Mesenteric fat pad (tissue), 1 donor: Measurements from ENCODE around the gene ATN1. TPM values are rescaled to one million over a fixed set of nuclear protein-coding genes. Genes with fewer than 3 reads are reported as not detected.

Source experiments
- DNase-seq: peaks from one replicate; pipeline ENCODE4 v3.0.0-alpha.2; 2020; ENCODE audit warnings: low spot score
- total RNA-seq: library from RNA; stranded (reverse); fragmentation: NEBNext Ultra II Directional; extraction: Animal tissue kit (Norgen Biotek cat#: 25700); gene quantifications from one replicate; pipeline ENCODE4 v1.2.1, GENCODE V29; 2021
- donor health status: DM: yes; HTN: yes; CAD: no.

Gene ATN1
- total RNA-seq, 1 donor from 2014 or later: 148 TPM

DNA sequence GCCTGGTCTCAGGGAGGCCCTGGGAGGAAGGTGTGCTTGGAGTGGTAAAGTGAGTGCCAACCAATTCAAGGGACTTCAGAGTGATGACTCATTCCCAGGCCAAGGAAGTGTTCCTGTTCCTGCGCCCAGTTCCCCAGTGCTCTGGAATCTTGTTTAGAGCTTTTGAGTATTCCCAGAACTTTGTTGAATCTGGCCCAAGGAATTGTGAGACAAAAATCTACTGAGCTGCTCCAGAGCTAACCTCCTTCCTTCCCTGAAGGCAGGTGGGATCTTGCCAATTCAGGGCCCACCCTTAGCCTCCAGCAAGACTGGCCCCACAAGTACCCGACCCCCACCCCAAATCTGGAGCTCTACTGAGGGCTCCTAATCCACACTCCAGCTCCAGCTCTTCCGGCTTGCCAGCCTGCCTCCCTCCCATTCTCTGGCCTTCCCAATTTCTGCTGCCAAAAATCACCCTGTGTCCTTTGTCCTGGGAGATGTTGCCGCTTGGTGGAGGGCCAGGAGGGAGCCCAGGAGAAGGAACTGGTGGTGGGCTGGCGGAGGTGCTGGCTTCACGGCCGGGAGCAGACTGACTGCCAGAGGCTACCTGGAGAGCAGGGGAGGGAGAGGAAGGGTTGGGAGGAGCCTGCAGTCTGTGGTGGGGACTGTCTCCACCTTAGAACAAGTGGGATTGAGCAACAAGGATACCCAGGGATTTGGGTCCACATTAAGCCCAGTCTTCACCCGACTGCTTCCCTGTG is 2.0 kb upstream of the ATN1 start:
- no peak for DNase-seq

DNA sequence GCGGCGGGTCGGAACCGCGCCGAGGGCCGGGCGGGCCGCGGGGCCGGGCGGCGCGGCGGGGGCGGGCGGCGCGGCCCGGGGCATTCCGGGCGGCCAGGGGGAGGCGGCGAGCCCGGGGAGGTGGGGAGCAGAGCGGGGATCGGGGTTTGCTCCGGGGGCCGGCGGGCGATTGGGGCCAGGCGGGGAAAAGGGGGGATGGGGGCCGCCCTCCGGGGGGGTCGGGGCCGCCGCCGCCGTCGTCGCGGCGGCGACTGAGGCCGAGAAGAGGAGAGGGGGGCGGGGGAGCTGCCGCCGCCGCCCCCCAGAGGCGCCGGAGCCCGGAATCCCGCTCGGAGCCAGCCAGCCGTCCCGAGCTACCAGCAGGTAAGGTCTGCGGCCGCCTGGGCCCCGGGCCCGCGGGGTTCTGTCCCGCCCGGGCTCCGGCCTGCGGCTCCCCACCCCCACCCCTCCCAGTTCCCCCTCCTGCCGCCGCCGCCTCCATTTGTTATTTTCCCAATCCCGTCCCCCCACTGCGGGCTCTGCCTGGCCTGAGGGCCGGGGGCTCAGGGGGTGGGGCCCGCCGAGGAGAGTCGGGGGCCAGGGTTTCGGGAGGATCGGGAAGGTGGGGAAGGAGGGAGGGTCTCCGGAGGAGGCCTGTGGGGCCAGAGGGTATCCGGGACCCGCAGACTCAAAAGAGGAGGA is 403 bp downstream of the ATN1 start:
- no peak for DNase-seq

DNA sequence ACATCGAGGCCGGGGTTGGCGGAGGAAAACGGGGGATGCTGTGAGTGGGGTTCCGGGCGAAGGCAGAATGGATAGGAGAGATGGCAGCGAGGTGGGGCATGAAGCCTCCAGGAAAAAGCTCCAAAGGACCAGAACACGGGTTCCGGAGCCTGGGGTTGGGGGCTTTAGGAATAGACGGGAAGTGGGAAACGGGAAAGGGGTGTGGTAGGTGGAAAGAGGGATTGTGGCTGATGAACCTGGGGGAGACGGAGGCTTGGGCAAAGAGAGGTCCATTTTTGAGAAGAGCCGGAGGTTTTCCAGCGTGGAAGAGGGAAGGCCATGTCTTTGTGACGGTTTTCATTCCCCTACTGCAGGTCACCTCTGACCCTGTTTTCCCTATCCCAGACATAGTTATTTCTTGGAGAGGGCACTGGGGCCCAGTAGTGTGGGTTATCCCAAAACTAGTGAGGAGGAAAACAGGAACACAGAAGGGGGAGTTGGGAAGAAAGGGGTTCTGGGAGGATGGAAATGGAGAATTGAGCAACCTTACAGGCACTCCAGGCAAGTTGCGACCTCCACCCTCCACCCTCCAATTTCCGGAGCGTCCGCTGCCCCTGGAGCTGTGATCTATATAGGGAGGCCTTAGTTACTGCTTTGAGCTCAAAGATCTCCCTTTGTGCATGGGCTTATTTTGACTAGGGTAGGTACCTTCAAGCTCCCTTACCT is 1.1 kb downstream of the ATN1 start:
- DNase-seq: no peak

DNA sequence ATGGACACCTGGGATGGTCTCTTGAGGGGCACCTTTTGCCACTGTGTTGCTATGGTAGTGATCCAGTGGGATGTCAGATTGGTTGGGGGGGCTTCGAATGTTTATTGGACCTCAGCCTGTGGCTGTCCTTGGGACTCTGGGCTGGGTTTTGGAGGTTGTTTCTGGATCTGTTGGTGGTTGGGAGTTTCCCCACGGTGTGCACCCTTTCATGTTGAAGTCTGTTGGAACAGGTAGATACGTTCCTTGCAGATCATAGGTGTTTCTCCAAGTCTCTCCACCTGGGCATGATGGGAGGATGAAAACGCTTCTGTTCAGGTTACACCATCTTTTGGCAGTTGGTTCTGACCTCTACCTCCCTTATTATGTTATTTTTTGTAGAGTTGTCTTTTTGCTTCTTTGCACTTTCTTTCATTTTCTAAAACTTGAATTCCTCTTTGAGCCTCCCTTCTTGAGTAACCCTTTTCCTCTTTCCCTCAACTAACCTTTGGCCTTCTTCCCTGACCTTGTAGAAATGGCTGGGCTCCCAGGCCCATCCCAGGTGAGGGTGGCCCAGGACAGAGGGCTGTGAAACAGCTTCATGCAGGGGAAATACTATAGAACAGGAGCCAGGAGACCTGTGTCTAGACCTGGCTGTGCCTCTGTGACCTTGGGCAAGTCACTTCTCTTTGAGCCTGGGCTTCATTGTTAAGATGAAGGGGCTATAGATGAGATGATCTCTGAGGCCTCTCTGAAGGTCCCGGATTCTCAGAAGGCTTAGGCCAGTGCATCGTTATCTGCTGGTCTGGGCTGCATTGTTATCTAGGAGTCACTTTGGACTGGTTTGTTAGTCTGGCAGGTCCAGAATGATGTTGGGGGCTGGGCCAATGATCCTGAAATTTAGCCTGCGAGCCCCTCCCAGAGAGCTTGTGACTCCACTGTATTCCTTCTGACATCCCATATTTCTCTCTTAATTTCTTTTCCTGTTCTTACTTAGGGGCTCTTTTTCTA is 2.0 kb downstream of the ATN1 start:
- no peak for DNase-seq

DNA sequence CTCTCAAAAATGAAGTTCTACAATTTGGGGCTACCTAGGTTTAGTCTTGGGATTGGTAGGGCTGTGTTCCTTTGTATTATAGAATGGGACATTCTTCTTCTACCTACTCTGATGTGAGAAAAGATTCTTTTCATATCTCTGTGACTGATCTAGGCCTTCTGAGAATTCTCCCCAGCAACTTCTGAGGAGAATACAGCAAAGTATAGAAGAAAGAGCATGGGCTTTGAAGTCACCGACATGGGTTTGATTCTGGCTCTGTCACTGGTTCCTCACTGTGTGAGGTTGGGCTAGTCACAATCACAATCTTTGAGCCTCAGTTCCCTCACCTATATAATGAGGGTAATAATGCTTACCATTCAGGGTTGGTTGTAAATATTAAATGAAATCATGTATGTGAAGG is 5.0 kb downstream of the ATN1 start:
- DNase-seq: no peak

DNA sequence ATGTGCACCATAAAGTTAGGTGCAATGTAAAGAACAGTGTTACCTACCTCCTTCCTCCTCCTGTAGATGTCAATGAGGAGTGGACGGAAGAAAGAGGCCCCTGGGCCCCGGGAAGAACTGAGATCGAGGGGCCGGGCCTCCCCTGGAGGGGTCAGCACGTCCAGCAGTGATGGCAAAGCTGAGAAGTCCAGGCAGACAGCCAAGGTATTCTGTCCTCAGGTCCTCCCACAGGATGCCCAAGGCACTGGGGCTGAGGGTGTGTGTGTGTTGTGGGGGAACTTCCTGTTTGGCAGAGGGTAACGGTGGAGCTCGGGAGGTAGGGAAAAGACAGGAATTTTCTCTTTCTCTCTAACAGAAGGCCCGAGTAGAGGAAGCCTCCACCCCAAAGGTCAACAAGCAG is 6.4 kb downstream of the ATN1 start:
- no peak for DNase-seq

DNA sequence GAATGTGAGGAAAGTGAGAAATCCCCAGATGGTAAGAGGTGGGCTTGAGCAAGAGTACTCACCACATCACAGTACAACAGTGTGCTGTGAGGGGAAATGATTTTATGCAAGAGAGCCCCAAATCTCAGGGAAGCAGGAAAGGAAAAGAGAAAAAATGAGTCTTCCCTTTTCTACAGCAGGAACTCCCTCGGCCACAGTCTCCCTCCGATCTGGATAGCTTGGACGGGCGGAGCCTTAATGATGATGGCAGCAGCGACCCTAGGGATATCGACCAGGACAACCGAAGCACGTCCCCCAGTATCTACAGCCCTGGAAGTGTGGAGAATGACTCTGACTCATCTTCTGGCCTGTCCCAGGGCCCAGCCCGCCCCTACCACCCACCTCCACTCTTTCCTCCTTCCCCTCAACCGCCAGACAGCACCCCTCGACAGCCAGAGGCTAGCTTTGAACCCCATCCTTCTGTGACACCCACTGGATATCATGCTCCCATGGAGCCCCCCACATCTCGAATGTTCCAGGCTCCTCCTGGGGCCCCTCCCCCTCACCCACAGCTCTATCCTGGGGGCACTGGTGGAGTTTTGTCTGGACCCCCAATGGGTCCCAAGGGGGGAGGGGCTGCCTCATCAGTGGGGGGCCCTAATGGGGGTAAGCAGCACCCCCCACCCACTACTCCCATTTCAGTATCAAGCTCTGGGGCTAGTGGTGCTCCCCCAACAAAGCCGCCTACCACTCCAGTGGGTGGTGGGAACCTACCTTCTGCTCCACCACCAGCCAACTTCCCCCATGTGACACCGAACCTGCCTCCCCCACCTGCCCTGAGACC is 7.8 kb downstream of the ATN1 start:
- no peak for DNase-seq

DNA sequence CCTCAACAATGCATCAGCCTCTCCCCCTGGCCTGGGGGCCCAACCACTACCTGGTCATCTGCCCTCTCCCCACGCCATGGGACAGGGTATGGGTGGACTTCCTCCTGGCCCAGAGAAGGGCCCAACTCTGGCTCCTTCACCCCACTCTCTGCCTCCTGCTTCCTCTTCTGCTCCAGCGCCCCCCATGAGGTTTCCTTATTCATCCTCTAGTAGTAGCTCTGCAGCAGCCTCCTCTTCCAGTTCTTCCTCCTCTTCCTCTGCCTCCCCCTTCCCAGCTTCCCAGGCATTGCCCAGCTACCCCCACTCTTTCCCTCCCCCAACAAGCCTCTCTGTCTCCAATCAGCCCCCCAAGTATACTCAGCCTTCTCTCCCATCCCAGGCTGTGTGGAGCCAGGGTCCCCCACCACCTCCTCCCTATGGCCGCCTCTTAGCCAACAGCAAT is 8.5 kb downstream of the ATN1 start:
- no peak for DNase-seq

DNA sequence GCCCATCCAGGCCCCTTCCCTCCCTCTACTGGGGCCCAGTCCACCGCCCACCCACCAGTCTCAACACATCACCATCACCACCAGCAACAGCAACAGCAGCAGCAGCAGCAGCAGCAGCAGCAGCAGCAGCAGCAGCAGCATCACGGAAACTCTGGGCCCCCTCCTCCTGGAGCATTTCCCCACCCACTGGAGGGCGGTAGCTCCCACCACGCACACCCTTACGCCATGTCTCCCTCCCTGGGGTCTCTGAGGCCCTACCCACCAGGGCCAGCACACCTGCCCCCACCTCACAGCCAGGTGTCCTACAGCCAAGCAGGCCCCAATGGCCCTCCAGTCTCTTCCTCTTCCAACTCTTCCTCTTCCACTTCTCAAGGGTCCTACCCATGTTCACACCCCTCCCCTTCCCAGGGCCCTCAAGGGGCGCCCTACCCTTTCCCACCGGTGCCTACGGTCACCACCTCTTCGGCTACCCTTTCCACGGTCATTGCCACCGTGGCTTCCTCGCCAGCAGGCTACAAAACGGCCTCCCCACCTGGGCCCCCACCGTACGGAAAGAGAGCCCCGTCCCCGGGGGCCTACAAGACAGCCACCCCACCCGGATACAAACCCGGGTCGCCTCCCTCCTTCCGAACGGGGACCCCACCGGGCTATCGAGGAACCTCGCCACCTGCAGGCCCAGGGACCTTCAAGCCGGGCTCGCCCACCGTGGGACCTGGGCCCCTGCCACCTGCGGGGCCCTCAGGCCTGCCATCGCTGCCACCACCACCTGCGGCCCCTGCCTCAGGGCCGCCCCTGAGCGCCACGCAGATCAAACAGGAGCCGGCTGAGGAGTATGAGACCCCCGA is 9.1 kb downstream of the ATN1 start:
- no peak for DNase-seq

DNA sequence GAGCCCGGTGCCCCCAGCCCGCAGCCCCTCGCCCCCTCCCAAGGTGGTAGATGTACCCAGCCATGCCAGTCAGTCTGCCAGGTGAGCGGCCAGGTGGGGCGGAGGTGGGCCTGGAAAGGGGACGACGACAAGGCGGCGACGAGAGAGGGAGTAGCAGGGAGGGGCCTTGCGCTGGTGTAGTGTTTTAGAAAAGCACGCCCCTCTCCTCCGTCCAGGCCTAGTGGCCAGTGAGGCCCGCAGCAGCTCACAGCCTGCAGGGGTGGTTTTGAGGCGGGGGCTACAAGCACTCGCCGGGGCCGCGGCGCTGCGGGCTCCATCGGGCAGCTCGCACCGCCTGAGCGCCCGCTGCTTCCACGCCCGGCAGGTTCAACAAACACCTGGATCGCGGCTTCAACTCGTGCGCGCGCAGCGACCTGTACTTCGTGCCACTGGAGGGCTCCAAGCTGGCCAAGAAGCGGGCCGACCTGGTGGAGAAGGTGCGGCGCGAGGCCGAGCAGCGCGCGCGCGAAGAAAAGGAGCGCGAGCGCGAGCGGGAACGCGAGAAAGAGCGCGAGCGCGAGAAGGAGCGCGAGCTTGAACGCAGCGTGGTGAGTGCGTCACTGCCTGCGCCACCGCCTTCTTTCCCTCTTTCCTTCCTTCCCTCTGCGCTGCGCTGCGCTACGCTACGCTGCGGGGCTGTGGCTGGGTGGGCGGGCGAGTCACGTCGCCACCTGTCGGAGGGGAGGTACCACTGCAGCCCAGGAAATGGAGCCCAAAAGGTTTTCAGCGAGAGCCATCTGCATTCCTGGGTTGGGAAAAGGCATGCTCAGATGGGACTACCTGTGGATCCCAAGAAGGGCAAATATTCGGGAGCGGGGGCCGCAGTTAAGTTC is 10.0 kb downstream of the ATN1 start:
- DNase-seq: peak; percentile 98

DNA sequence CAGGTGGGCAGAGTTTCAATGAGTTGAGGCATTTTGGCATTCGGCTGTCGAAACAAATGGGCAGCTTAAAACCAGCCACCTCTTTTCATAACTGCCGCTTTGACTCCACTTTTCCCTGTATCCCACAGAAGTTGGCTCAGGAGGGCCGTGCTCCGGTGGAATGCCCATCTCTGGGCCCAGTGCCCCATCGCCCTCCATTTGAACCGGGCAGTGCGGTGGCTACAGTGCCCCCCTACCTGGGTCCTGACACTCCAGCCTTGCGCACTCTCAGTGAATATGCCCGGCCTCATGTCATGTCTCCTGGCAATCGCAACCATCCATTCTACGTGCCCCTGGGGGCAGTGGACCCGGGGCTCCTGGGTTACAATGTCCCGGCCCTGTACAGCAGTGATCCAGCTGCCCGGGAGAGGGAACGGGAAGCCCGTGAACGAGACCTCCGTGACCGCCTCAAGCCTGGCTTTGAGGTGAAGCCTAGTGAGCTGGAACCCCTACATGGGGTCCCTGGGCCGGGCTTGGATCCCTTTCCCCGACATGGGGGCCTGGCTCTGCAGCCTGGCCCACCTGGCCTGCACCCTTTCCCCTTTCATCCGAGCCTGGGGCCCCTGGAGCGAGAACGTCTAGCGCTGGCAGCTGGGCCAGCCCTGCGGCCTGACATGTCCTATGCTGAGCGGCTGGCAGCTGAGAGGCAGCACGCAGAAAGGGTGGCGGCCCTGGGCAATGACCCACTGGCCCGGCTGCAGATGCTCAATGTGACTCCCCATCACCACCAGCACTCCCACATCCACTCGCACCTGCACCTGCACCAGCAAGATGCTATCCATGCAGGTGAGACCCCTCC is 10.8 kb downstream of the ATN1 start:
- no peak for DNase-seq

DNA sequence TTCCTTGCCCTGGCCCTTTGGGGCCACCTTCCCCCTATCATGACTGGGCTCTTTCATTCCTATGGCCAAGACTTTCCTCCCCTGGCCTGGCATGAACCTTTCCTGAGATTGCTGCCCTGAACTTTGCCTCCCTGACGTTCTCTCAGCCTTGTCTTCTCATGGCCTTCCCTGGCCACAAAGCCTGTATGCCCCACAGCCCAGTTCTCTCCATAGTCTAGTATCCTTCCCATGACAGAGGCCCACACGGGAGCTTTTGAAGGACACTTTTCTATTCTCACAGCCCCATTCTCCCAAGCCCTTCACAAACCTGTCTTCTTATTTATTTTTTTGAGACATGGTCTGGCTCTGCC is 11.4 kb downstream of the ATN1 start:
- no peak for DNase-seq

DNA sequence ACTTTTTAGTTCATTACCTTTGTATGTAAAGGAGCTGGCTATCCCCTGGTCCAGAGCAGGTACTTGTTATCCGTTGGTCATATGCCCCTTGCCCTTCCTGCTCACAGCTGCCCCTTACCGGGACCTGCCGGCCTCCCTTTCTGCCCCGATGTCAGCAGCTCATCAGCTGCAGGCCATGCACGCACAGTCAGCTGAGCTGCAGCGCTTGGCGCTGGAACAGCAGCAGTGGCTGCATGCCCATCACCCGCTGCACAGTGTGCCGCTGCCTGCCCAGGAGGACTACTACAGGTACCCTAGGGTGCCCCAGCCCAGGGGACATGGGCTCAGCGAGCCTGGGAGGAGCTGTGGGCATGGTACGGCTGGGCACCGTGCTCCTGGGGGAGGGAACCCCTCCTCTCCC is 13.5 kb downstream of the ATN1 start:
- no peak for DNase-seq

DNA sequence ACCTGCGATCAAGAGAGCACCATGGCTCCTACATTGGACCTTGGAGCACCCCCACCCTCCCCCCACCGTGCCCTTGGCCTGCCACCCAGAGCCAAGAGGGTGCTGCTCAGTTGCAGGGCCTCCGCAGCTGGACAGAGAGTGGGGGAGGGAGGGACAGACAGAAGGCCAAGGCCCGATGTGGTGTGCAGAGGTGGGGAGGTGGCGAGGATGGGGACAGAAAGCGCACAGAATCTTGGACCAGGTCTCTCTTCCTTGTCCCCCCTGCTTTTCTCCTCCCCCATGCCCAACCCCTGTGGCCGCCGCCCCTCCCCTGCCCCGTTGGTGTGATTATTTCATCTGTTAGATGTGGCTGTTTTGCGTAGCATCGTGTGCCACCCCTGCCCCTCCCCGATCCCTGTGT is 14.0 kb downstream of the ATN1 start:
- no peak for DNase-seq

DNA sequence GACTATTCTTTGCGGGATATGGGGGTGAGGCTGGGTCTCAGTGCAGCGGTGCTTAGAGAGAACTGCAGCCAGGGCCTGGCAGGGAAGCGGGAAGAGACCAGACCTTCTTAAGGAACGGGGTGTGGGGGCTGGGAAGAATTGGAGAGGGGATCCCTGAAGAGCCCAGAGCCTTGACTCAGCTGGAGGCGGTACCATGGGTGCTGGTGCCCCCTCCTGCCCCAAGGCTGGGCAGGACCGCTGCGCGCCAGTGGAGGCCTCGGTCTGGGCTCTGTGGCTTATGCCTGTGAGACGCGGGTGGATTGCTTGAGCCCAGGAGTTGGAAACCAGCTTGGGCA is 14.5 kb downstream of the ATN1 start:
- DNase-seq: no peak

DNA sequence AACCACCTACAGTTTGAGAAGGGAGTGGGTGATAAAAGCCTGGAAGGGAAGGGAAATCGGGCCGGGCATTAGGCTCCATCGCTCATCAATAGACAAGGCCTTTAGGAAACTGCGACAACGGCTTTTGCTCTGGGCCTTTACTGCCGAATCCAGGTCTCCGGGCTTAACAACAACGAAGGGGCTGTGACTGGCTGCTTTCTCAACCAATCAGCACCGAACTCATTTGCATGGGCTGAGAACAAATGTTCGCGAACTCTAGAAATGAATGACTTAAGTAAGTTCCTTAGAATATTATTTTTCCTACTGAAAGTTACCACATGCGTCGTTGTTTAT is 15.6 kb downstream of the ATN1 start:
- DNase-seq: no peak

DNA sequence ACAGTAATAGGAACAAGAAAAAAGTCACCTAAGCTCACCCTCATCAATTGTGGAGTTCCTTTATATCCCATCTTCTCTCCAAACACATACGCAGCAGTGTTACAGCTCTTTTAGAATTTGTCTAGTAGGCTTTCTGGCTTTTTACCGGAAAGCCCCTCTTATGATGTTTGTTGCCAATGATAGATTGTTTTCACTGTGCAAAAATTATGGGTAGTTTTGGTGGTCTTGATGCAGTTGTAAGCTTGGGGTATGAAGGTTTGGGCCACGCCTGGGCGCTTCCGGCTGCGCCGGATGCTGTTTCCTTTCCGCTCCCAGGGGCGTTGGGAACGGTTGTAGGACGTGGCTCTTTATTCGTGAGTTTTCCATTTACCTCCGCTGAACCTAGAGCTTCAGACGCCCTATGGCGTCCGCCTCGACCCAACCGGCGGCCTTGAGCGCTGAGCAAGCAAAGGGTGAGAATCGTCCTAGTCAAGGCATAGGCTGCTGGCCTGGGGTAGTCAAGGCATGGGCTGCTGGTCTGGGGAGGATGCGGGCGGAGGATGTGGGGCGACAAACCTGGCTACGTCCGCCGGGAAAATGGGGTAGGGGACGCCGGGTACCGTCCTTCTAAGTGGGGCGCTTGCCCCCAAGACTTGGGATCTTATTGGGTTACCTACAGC is 16.1 kb downstream of the ATN1 start, which contains the start of the genes C12orf57 and RNU7-1:
Gene C12orf57 (plus strand): TSS at position 301 of the 659 bp plus-strand sequence. CDS start 100 bp downstream, at position 401.
Gene RNU7-1 (plus strand): TSS at position 95 of the 659 bp plus-strand sequence.
- DNase-seq: no peak
